ENCODE data around the gene MAPK1IP1L.

- TF ChIP-seq CTCF (conservative IDR thresholded peaks at IDR 0.05) (no peak), EZH2 (IDR thresholded peaks at IDR 0.05; ENCODE audit: low read depth) (no peak)
Measured at GRCh38 chr14:55088356-55088755, 36.9 kb downstream of the MAPK1IP1L start.
